ENCODE measurements around the gene CT45A8. TPM values are rescaled to one million over a fixed set of nuclear protein-coding genes. Genes with fewer than 3 reads are reported as not detected.
"Not testable (repeated sequence)": the region's sequence is repeated elsewhere in the genome, so short reads cannot be mapped to it uniquely, and the experiment has no call there.

The CT45A8 gene
- total and polyA plus RNA-seq, 10 of the 15 experiments (the other 5 are each of a cell fraction or from before 2014, with no cell fraction given), result not detected

- ATAC-seq; POLR2A ChIA-PET; in situ Hi-C loops (cut with MboI); H3K4me3 ChIP-seq; H3K9ac ChIP-seq (ENCODE audit: control insufficient read depth, insufficient read depth, low read length); CTCF ChIA-PET; BruUV-seq (replicated peaks); H3K9me3 ChIP-seq (replicated peaks; ENCODE audit: control insufficient read depth, insufficient read depth, low read length); RAD21 ChIA-PET (ENCODE audit: unreplicated experiment); FAIRE-seq; H3K4me2 ChIP-seq (ENCODE audit: control insufficient read depth, insufficient read depth); intact Hi-C loops (cut with micrococcal nuclease; ENCODE audit: unreplicated experiment); H3K79me2 ChIP-seq (ENCODE audit: control insufficient read depth, insufficient read depth, low read length); SMC1A ChIA-PET (ENCODE audit: uncharacterized antibody, unreplicated experiment); H3K4me1 ChIP-seq (ENCODE audit: control insufficient read depth, insufficient read depth, low read length); DNase-seq (ENCODE audit: low read depth, low spot score); H3K27ac ChIP-seq (ENCODE audit: control insufficient read depth, insufficient read depth); H4K20me1 ChIP-seq (ENCODE audit: control insufficient read depth, insufficient read depth); H3K27me3 ChIP-seq (replicated peaks in 1 of 2; ENCODE audit: control insufficient read depth in 2 of 2, insufficient read depth in 2 of 2, low read length in 1 of 2); H2AFZ ChIP-seq (ENCODE audit: control insufficient read depth, low read depth, low read length); H3K36me3 ChIP-seq (ENCODE audit: control insufficient read depth in 2 of 2, insufficient read depth in 2 of 2, low read length in 1 of 2): not testable (repeated sequence)
- 36% methylated on average over 14 of the region's 15 CpGs for WGBS (ENCODE audit: insufficient coverage, insufficient replicate concordance, low lambda C conversion rate, missing lambda C conversion rate)
- peak; percentile 12; the same call in 1 of the 2 replicates for TF ChIP-seq RAD21 (IDR thresholded peaks at IDR 0.05; ENCODE audit: insufficient read depth, low read depth, low read length)
- TF ChIP-seq CTCF (IDR thresholded peaks at IDR 0.05 in 2 of 3, conservative IDR thresholded peaks at IDR 0.05 in 1 of 3; ENCODE audit: control insufficient read depth in 2 of 3, extremely low read depth in 1 of 3, insufficient read depth in 1 of 3, low read depth in 3 of 3, low read length in 3 of 3), result peak; percentile 22 to 30 (median 23); a peak in 3 of 6 replicates
These were observed 34.6 kb upstream of the CT45A8 start for GRCh38 chrX:135888976-135889375.

- FAIRE-seq; H3K4me3 ChIP-seq; H3K27ac ChIP-seq (ENCODE audit: control insufficient read depth, insufficient read depth); H3K4me1 ChIP-seq (ENCODE audit: control insufficient read depth, insufficient read depth, low read length); ATAC-seq; DNase-seq (ENCODE audit: low read depth, low spot score); in situ Hi-C loops (cut with MboI); H4K20me1 ChIP-seq (ENCODE audit: control insufficient read depth, insufficient read depth); CTCF ChIA-PET; H3K9ac ChIP-seq (ENCODE audit: control insufficient read depth, insufficient read depth, low read length); intact Hi-C loops (cut with micrococcal nuclease; ENCODE audit: unreplicated experiment); SMC1A ChIA-PET (ENCODE audit: uncharacterized antibody, unreplicated experiment); BruUV-seq (replicated peaks); POLR2A ChIA-PET; H3K27me3 ChIP-seq (replicated peaks in 1 of 2; ENCODE audit: control insufficient read depth in 2 of 2, insufficient read depth in 2 of 2, low read length in 1 of 2); H3K4me2 ChIP-seq (ENCODE audit: control insufficient read depth, insufficient read depth); H2AFZ ChIP-seq (ENCODE audit: control insufficient read depth, low read depth, low read length); H3K36me3 ChIP-seq (ENCODE audit: control insufficient read depth in 2 of 2, insufficient read depth in 2 of 2, low read length in 1 of 2); H3K9me3 ChIP-seq (replicated peaks; ENCODE audit: control insufficient read depth, insufficient read depth, low read length); H3K79me2 ChIP-seq (ENCODE audit: control insufficient read depth, insufficient read depth, low read length); RAD21 ChIA-PET (ENCODE audit: unreplicated experiment): not testable (repeated sequence)
- WGBS (ENCODE audit: insufficient coverage, insufficient replicate concordance, low lambda C conversion rate, missing lambda C conversion rate), result 73% methylated on average over 11 of the region's 18 CpGs
These were observed 33.9 kb upstream of the CT45A8 start for GRCh38 chrX:135888230-135888629.

- RAD21 ChIA-PET (ENCODE audit: unreplicated experiment); H3K27me3 ChIP-seq (replicated peaks in 1 of 2; ENCODE audit: control insufficient read depth in 2 of 2, insufficient read depth in 2 of 2, low read length in 1 of 2); CTCF ChIA-PET; H3K36me3 ChIP-seq (ENCODE audit: control insufficient read depth in 2 of 2, insufficient read depth in 2 of 2, low read length in 1 of 2); FAIRE-seq; in situ Hi-C loops (cut with MboI); H3K9ac ChIP-seq (ENCODE audit: control insufficient read depth, insufficient read depth, low read length); H2AFZ ChIP-seq (ENCODE audit: control insufficient read depth, low read depth, low read length); H4K20me1 ChIP-seq (ENCODE audit: control insufficient read depth, insufficient read depth); H3K4me3 ChIP-seq; SMC1A ChIA-PET (ENCODE audit: uncharacterized antibody, unreplicated experiment); ATAC-seq; H3K4me2 ChIP-seq (ENCODE audit: control insufficient read depth, insufficient read depth); DNase-seq (ENCODE audit: low read depth, low spot score); BruUV-seq (replicated peaks); H3K9me3 ChIP-seq (replicated peaks; ENCODE audit: control insufficient read depth, insufficient read depth, low read length); H3K27ac ChIP-seq (ENCODE audit: control insufficient read depth, insufficient read depth); intact Hi-C loops (cut with micrococcal nuclease; ENCODE audit: unreplicated experiment); H3K4me1 ChIP-seq (ENCODE audit: control insufficient read depth, insufficient read depth, low read length); POLR2A ChIA-PET; H3K79me2 ChIP-seq (ENCODE audit: control insufficient read depth, insufficient read depth, low read length): not testable (repeated sequence)
- WGBS (ENCODE audit: insufficient coverage, insufficient replicate concordance, low lambda C conversion rate, missing lambda C conversion rate), result 0% methylated on average over 4 of the region's 5 CpGs
These were observed 28.4 kb upstream of the CT45A8 start for GRCh38 chrX:135882741-135883140.

Data from GM12878 (cell line).